Activated CD8-positive, alpha-beta memory T cell treated with anti-CD3 and anti-CD28 coated beads, Interleukin-2, amount 50 U/mL, for 1 hour (primary cell): Measurements from ENCODE around the gene MPST.

Experiments
- DNase-seq: peaks from one replicate; pipeline ENCODE4 v3.0.0-alpha.2; 2020; ENCODE audit errors: extremely low read depth

Gene MPST

GRCh38 chr22:37000676-37001534 lies 18.6 kb upstream of the MPST start:
- DNase-seq: no peak

GRCh38 chr22:37001826-37002225 lies 17.7 kb upstream of the MPST start:
- DNase-seq: no peak

GRCh38 chr22:37002633-37003032 lies 16.9 kb upstream of the MPST start:
- DNase-seq: no peak

GRCh38 chr22:37007651-37008050 lies 11.9 kb upstream of the MPST start:
- no peak for DNase-seq

- DNase-seq: no peak
Observed at GRCh38 chr22:37008365-37008764, 11.2 kb upstream of the MPST start.

- no peak for DNase-seq
Observed at GRCh38 chr22:37009490-37009889, 10.1 kb upstream of the MPST start.

- no peak for DNase-seq
Observed at GRCh38 chr22:37010174-37010573, 9.4 kb upstream of the MPST start.

- no peak for DNase-seq
Observed at GRCh38 chr22:37010976-37011375, 8.6 kb upstream of the MPST start.

- DNase-seq: no peak
Observed at GRCh38 chr22:37011472-37011871, 8.1 kb upstream of the MPST start.

- no peak for DNase-seq
Observed at GRCh38 chr22:37012262-37012904, 7.2 kb upstream of the MPST start.

GRCh38 chr22:37012956-37013355 lies 6.6 kb upstream of the MPST start:
- DNase-seq: no peak

- no peak for DNase-seq
Observed at GRCh38 chr22:37014415-37014806, 5.1 kb upstream of the MPST start.

GRCh38 chr22:37014835-37015586 lies 4.5 kb upstream of the MPST start:
- no peak for DNase-seq

- DNase-seq: no peak
Observed at GRCh38 chr22:37015587-37015878, 4.0 kb upstream of the MPST start.

- DNase-seq: no peak
Observed at GRCh38 chr22:37016134-37016910, 3.2 kb upstream of the MPST start.

GRCh38 chr22:37017356-37017755 lies 2.2 kb upstream of the MPST start:
- DNase-seq: no peak

- no peak for DNase-seq
Observed at GRCh38 chr22:37018086-37018814, 1.3 kb upstream of the MPST start.

- DNase-seq: no peak
Observed at GRCh38 chr22:37018815-37019308, 680 bp upstream of the MPST start.

- no peak for DNase-seq
Observed at GRCh38 chr22:37020192-37020479, 594 bp downstream of the MPST start.

- no peak for DNase-seq
Observed at GRCh38 chr22:37021041-37021440, 1.5 kb downstream of the MPST start.

- no peak for DNase-seq
Observed at GRCh38 chr22:37021710-37022482, 2.4 kb downstream of the MPST start.
